Vagina (tissue), 2 donors: ENCODE results near the gene SMTN. TPM values are rescaled to one million over a fixed set of nuclear protein-coding genes. Genes with fewer than 3 reads are reported as not detected.

Experiments used
- DNase-seq, 2 donors: peaks; one replicate each; pipeline ENCODE4 v3.0.0-alpha.2; 2017; ENCODE audit errors: extremely low spot score in 2 of 2
- H3K27ac ChIP-seq: fragments of 200-600 bp; sonication (generic); one replicate; pipeline ENCODE4 v1.5.1; 2019
- H3K27me3 ChIP-seq: fragments of 200-600 bp; sonication (generic); one replicate; pipeline ENCODE4 v1.5.1; 2019
- H3K36me3 ChIP-seq, 2 donors: fragments of 200-600 bp; sonication (generic); one replicate each; pipeline ENCODE4 v1.5.1; 2017 to 2019
- H3K4me1 ChIP-seq: fragments of 200-600 bp; sonication (generic); one replicate; pipeline ENCODE4 v1.5.1; 2019
- H3K4me3 ChIP-seq, 2 donors: fragments of 200-600 bp; sonication (generic); 1 replicate in 1 of 2; 2 replicates in 1 of 2; pipeline ENCODE4 v1.5.1; 2016 to 2019
- H3K9me3 ChIP-seq: fragments of 200-600 bp; sonication (generic); one replicate; pipeline ENCODE4 v1.5.1; 2019
- POLR2A ChIP-seq, 2 donors: fragments of 450-650 bp; IDR thresholded peaks; one replicate each; pipeline ENCODE4 v1.6.1; 2017; ENCODE audit warnings: antibody characterized with exemption in 2 of 2, mild to moderate bottlenecking in 2 of 2, moderate library complexity in 2 of 2
- POLR2AphosphoS5 ChIP-seq, 2 donors: sonication (generic); formaldehyde crosslinking; IDR thresholded peaks; one replicate each; pipeline ENCODE4 v1.9.0; 2017; ENCODE audit warnings: antibody characterized with exemption in 2 of 2, mild to moderate bottlenecking in 2 of 2, low read depth in 1 of 2; ENCODE audit not compliant: insufficient read depth in 1 of 2
- intact Hi-C: fragments of 100-400 bp; cut with DNase I; formaldehyde crosslinking; loops from one replicate; pipeline ENCODE4 v1.15.1; 2023
- total RNA-seq: library from RNA; depleted of rRNA; stranded (reverse); fragments of >200 nt; gene quantifications from one replicate; pipeline ENCODE4 v1.2.3, GENCODE V29; 2016
- TF ChIP-seq, protein P1 (sequence below), 3 experiments: fragments of 450-650 bp in 2 of 3; fragments of 200-600 bp in 1 of 3; sonication (generic) in 1 of 3; IDR thresholded peaks; one replicate each; pipeline ENCODE4 v1.5.1; 2017 to 2019; ENCODE audit warnings: antibody characterized with exemption in 3 of 3, mild to moderate bottlenecking in 2 of 3, moderate library complexity in 2 of 3

SMTN gene
- total RNA-seq, 1 donor from 2014 or later: 199 TPM

DNA sequence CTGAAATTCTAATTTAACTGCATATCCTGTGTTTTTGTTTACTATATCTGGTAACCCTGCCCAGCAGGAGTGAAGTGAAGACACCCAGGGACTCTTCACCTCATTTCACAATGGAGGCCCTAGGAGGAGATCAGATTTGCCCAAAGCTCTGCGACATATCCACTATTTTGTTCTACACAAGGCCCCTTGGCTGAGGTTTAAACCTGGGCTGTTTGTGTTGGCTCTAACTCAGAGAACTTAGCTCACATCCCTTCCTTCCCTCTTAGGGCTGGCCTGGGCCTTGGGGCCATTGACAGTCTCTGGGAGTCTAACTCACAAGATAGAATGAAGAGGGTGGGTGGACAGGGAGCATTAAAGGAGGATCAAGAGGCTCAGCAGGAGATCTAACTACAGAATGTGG lies 67.4 kb downstream of the SMTN start:
- Histone ChIP-seq H3K27ac (peak overlapping the region; percentile 11), H3K36me3 (no peaks in the 10 kb centered on the region), H3K9me3 (no peaks in the 10 kb centered on the region), H3K4me3 (no peak overlapping the region), H3K27me3 (no peaks in the 10 kb centered on the region), H3K4me1 (peaks cover under 1% of the 10 kb centered on the region)
- DNase-seq: no peak
- TF ChIP-seq POLR2A (IDR thresholded peaks at IDR 0.05): no peak
- TF ChIP-seq, protein P1, sequence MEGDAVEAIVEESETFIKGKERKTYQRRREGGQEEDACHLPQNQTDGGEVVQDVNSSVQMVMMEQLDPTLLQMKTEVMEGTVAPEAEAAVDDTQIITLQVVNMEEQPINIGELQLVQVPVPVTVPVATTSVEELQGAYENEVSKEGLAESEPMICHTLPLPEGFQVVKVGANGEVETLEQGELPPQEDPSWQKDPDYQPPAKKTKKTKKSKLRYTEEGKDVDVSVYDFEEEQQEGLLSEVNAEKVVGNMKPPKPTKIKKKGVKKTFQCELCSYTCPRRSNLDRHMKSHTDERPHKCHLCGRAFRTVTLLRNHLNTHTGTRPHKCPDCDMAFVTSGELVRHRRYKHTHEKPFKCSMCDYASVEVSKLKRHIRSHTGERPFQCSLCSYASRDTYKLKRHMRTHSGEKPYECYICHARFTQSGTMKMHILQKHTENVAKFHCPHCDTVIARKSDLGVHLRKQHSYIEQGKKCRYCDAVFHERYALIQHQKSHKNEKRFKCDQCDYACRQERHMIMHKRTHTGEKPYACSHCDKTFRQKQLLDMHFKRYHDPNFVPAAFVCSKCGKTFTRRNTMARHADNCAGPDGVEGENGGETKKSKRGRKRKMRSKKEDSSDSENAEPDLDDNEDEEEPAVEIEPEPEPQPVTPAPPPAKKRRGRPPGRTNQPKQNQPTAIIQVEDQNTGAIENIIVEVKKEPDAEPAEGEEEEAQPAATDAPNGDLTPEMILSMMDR (IDR thresholded peaks at IDR 0.05): no peak
- no peak for TF ChIP-seq POLR2AphosphoS5 (IDR thresholded peaks at IDR 0.05; ENCODE audit: insufficient read depth in 1 of 2, low read depth in 1 of 2)
- intact Hi-C loops: no loop called here

DNA sequence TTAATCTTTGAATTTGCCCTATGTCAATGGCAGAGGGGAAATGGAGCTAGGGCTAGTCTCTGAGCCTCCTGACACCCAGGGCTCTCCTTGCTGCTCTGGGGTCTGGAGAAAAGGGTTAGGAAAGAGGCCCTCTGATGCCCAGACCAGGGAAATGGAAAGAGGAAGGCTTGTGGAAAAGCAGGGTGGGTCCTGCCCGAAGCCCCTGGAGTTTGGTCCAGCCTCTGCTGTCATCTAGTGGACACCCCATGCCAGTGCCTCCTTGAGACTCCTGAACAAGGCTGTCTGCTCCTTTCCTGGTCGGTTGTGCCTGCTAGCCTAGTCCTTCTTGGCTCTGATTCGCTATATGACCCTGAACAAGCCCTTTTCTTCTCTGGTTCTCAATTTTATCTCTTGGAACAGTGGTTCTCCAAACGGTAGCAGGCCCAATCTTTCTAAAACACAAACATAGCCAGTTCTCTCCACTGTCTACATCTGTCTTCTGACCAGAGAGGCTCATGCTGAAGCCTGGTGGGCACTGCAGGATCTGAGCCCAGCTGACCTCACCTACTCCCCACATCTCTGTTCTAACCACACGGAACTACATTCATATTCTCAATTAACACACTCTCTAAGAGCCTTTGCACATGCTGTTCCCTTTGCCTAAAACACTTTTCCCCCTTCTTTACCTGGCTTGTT lies 68.0 kb downstream of the SMTN start:
- TF ChIP-seq POLR2A (IDR thresholded peaks at IDR 0.05): no peak
- TF ChIP-seq, protein P1 (IDR thresholded peaks at IDR 0.05): peak; percentile 52 to 86 (median 63)
- intact Hi-C loops: no loop called here
- no peaks in the 10 kb centered on the region for H3K9me3 ChIP-seq
- no peaks in the 10 kb centered on the region for H3K4me1 ChIP-seq
- DNase-seq: no peak
- no peaks in the 10 kb centered on the region for H3K27me3 ChIP-seq
- no peak overlapping the region for H3K4me3 ChIP-seq
- H3K27ac ChIP-seq: peak overlapping the region; percentile 11
- H3K36me3 ChIP-seq: no peaks in the 10 kb centered on the region

DNA sequence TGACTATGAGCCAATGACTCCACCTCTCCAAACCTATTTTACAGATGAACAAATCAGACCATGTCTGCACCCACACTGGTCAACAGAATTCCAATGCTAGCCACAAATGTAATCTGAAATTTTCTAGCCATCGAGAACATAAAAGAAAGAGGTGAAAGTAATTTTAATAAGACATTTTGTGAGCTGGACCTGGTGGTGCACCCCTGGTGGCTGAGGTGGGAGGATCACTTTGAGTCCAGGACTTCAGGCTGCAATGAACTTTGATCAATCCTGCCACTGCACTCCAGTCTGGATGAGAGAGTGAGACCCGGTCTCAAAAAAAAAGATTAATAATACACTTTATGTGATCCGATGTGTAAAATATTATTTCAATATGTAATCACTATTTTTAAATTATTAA lies 69.5 kb downstream of the SMTN start:
- Histone ChIP-seq H3K36me3 (no peaks in the 10 kb centered on the region), H3K4me3 (no peak overlapping the region), H3K4me1 (no peaks in the 10 kb centered on the region), H3K9me3 (no peaks in the 10 kb centered on the region), H3K27me3 (no peaks in the 10 kb centered on the region), H3K27ac (no peak overlapping the region)
- TF ChIP-seq POLR2AphosphoS5 (IDR thresholded peaks at IDR 0.05; ENCODE audit: insufficient read depth in 1 of 2, low read depth in 1 of 2): no peak
- TF ChIP-seq, protein P1 (IDR thresholded peaks at IDR 0.05): no peak
- no peak for TF ChIP-seq POLR2A (IDR thresholded peaks at IDR 0.05)
- no peak for DNase-seq
- intact Hi-C loops: no loop called here

DNA sequence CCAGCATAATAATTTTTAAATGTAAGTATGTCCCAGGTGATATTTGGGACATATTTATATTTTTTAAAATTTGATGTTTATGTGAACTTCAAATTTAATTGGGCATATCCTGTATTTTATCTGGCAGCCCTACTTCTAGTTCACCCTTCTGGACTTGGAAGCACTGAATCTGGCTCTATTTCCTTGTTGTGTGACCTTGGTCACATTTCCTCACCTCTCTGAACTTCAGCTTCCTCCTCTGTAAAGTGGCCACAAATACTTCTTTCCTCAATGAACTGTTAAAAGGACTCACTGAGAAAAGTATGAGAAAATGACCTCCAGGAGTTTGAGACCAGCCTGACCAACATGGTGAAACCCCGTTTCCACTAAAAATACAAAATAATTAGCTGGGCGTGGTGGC lies 70.8 kb downstream of the SMTN start:
- Histone ChIP-seq H3K4me3 (no peak overlapping the region), H3K4me1 (peaks cover 6% of the 10 kb centered on the region), H3K36me3 (no peaks in the 10 kb centered on the region), H3K27ac (no peak overlapping the region), H3K27me3 (no peaks in the 10 kb centered on the region), H3K9me3 (no peaks in the 10 kb centered on the region)
- intact Hi-C loops: no loop called here
- no peak for DNase-seq
- TF ChIP-seq, protein P1 (IDR thresholded peaks at IDR 0.05): no peak
- TF ChIP-seq POLR2A (IDR thresholded peaks at IDR 0.05) (no peak), POLR2AphosphoS5 (IDR thresholded peaks at IDR 0.05; ENCODE audit: insufficient read depth in 1 of 2, low read depth in 1 of 2) (no peak)

DNA sequence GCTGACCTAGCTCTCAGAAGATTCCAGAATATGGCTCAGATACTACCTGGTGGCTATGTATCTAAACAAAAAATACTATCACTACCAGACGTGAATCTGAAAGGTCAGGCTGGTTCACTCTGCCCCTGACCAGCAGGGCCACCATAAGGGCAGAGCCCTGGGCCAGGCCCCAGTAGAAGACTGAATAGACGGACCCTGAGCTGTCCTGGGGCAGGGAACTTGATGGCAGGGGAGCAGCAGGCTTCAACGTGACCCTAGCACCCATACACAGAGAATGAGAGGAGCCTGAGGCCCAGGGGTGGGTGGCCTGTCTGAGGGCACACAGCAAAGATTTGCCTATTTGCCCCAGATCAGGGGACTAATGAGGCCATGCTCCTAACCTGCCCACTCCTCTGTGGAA lies 72.2 kb downstream of the SMTN start:
- DNase-seq: no peak
- Histone ChIP-seq H3K9me3 (no peaks in the 10 kb centered on the region), H3K27me3 (no peaks in the 10 kb centered on the region), H3K4me3 (no peak overlapping the region), H3K27ac (no peak overlapping the region), H3K4me1 (peaks cover 6% of the 10 kb centered on the region), H3K36me3 (no peaks in the 10 kb centered on the region)
- TF ChIP-seq, protein P1 (IDR thresholded peaks at IDR 0.05): no peak
- TF ChIP-seq POLR2A (IDR thresholded peaks at IDR 0.05) (no peak), POLR2AphosphoS5 (IDR thresholded peaks at IDR 0.05; ENCODE audit: insufficient read depth in 1 of 2, low read depth in 1 of 2) (no peak)
- intact Hi-C loops: no loop called here
